ENCODE results near the gene TBC1D8. TPM values are rescaled to one million over a fixed set of nuclear protein-coding genes. Genes with fewer than 3 reads are reported as not detected.

TBC1D8 gene
- polyA plus RNA-seq, 10 donors = 15.0 to 27.4 (median 19.6) TPM

- DNase-seq = no peak
Measured at GRCh38 chr2:101139495-101139894, 11.7 kb downstream of the TBC1D8 start.

GRCh38 chr2:101135412-101136296, 15.5 kb downstream of the TBC1D8 start:
- DNase-seq = no peak

- DNase-seq = no peak
Measured at GRCh38 chr2:101133492-101134100, 17.6 kb downstream of the TBC1D8 start.

- no peak for DNase-seq
Measured at GRCh38 chr2:101132202-101132601, 19.0 kb downstream of the TBC1D8 start.

- DNase-seq = no peak
Measured at GRCh38 chr2:101130081-101130480, 21.1 kb downstream of the TBC1D8 start.

- no peak for DNase-seq
Measured at GRCh38 chr2:101127319-101128056, 23.7 kb downstream of the TBC1D8 start.

- DNase-seq = no peak
Measured at GRCh38 chr2:101125808-101126207, 25.4 kb downstream of the TBC1D8 start.

GRCh38 chr2:101125374-101125773, 25.8 kb downstream of the TBC1D8 start:
- no peak for DNase-seq

GRCh38 chr2:101124643-101125366, 26.4 kb downstream of the TBC1D8 start:
- DNase-seq = peak in 2 of 3 donors; percentile 44 to 54

GRCh38 chr2:101123795-101124471, 27.2 kb downstream of the TBC1D8 start:
- no peak for DNase-seq

GRCh38 chr2:101121174-101121573, 30.0 kb downstream of the TBC1D8 start:
- no peak for DNase-seq

GRCh38 chr2:101120124-101120996, 30.8 kb downstream of the TBC1D8 start:
- DNase-seq = no peak

GRCh38 chr2:101119431-101119830, 31.8 kb downstream of the TBC1D8 start:
- DNase-seq = no peak

GRCh38 chr2:101116841-101117552, 34.2 kb downstream of the TBC1D8 start:
- DNase-seq = no peak

- DNase-seq = no peak
Measured at GRCh38 chr2:101116348-101116747, 34.8 kb downstream of the TBC1D8 start.

- no peak for DNase-seq
Measured at GRCh38 chr2:101115664-101116063, 35.5 kb downstream of the TBC1D8 start.

GRCh38 chr2:101114815-101115214, 36.4 kb downstream of the TBC1D8 start:
- no peak for DNase-seq

GRCh38 chr2:101114268-101114783, 36.9 kb downstream of the TBC1D8 start:
- DNase-seq = no peak
